KMS-11 (cell line): ENCODE measurements around the gene AGT.

ENCODE experiments used
- H2AFZ ChIP-seq: fragments of 200-600 bp; sonication (generic); 2 replicates; pipeline ENCODE4 v1.6.1; 2016; ENCODE audit warnings: antibody characterized with exemption, mixed run types, low read depth
- H3K27ac ChIP-seq: fragments of 200-600 bp; sonication (generic); 2 replicates; pipeline ENCODE4 v1.6.1; 2016; ENCODE audit warnings: mild to moderate bottlenecking, mixed run types
- H3K27me3 ChIP-seq: fragments of 200-600 bp; sonication (generic); 2 replicates; pipeline ENCODE4 v1.6.1; 2017; ENCODE audit warnings: mild to moderate bottlenecking, low read depth, mixed run types, moderate library complexity; ENCODE audit not compliant: insufficient read depth
- H3K36me3 ChIP-seq: fragments of 200-600 bp; sonication (generic); 2 replicates; pipeline ENCODE4 v1.6.1; 2017; ENCODE audit warnings: mild to moderate bottlenecking, mixed run types; ENCODE audit not compliant: insufficient read depth
- H3K4me1 ChIP-seq: fragments of 200-600 bp; sonication (generic); 2 replicates; pipeline ENCODE4 v1.6.1; 2016; ENCODE audit warnings: mild to moderate bottlenecking, low read depth, mixed run types; ENCODE audit not compliant: poor library complexity, severe bottlenecking
- H3K4me2 ChIP-seq: fragments of 200-600 bp; sonication (generic); 2 replicates; pipeline ENCODE4 v1.7.0; 2016; ENCODE audit warnings: mild to moderate bottlenecking, mixed run types
- H3K4me3 ChIP-seq: fragments of 200-600 bp; sonication (generic); IDR thresholded peaks from 2 replicates; pipeline ENCODE4 v1.6.1; 2017; ENCODE audit warnings: low read depth, low read length, mixed read lengths; ENCODE audit not compliant: insufficient read depth
- H3K79me2 ChIP-seq: fragments of 200-600 bp; sonication (generic); 2 replicates; pipeline ENCODE4 v1.6.1; 2016; ENCODE audit warnings: low read depth, mixed run types; ENCODE audit not compliant: insufficient read depth
- H3K9ac ChIP-seq: fragments of 200-600 bp; sonication (generic); 2 replicates; pipeline ENCODE4 v1.6.1; 2016; ENCODE audit warnings: mild to moderate bottlenecking, mixed run types
- H4K20me1 ChIP-seq: fragments of 200-600 bp; sonication (generic); 2 replicates; pipeline ENCODE4 v1.6.1; 2016; ENCODE audit warnings: mild to moderate bottlenecking, mixed run types; ENCODE audit not compliant: insufficient read depth
- TF ChIP-seq, protein P1 (sequence below): fragments of 200-600 bp; sonication (generic); conservative IDR thresholded peaks from 2 replicates; pipeline ENCODE4 v1.6.1; 2017; ENCODE audit warnings: low read depth, mild to moderate bottlenecking, antibody characterized with exemption, low read length, moderate library complexity, mixed read lengths

The AGT gene

GRCh38 chr1:230696722-230697437, 17.0 kb downstream of the AGT start:
- Histone ChIP-seq H3K9ac (no peak overlapping the region), H2AFZ (no peak overlapping the region), H3K4me1 (no peaks in the 10 kb centered on the region), H4K20me1 (no peaks in the 10 kb centered on the region), H3K79me2 (no peaks in the 10 kb centered on the region), H3K36me3 (peaks cover 5% of the 10 kb centered on the region; the same call in 1 of the 2 replicates), H3K4me2 (no peak overlapping the region), H3K4me3 (no peak overlapping the region), H3K27me3 (no peaks in the 10 kb centered on the region), H3K27ac (no peak overlapping the region)
- TF ChIP-seq, protein P1, sequence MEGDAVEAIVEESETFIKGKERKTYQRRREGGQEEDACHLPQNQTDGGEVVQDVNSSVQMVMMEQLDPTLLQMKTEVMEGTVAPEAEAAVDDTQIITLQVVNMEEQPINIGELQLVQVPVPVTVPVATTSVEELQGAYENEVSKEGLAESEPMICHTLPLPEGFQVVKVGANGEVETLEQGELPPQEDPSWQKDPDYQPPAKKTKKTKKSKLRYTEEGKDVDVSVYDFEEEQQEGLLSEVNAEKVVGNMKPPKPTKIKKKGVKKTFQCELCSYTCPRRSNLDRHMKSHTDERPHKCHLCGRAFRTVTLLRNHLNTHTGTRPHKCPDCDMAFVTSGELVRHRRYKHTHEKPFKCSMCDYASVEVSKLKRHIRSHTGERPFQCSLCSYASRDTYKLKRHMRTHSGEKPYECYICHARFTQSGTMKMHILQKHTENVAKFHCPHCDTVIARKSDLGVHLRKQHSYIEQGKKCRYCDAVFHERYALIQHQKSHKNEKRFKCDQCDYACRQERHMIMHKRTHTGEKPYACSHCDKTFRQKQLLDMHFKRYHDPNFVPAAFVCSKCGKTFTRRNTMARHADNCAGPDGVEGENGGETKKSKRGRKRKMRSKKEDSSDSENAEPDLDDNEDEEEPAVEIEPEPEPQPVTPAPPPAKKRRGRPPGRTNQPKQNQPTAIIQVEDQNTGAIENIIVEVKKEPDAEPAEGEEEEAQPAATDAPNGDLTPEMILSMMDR = no peak

DNA sequence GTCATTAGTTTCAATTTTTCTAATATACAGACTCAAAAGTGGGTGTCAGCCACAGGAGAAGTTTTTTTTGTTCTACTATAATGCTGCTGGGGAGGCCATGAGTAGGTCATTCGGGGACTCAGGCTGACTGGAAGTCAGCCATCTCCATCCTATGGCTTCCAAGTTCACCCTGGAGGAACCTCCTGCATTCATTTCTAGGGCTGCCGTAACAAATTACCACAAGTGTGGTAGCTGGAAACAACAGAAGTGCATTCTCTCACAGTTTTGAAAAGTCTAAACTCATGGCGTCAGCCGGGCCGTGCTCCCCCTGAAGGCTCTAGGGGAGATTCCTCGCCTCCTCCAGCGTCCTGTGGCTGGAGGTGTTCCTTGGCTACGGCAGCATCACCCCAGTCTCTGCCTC, 17.7 kb downstream of the AGT start:
- H4K20me1 ChIP-seq = no peaks in the 10 kb centered on the region
- TF ChIP-seq, protein P1 = no peak

DNA sequence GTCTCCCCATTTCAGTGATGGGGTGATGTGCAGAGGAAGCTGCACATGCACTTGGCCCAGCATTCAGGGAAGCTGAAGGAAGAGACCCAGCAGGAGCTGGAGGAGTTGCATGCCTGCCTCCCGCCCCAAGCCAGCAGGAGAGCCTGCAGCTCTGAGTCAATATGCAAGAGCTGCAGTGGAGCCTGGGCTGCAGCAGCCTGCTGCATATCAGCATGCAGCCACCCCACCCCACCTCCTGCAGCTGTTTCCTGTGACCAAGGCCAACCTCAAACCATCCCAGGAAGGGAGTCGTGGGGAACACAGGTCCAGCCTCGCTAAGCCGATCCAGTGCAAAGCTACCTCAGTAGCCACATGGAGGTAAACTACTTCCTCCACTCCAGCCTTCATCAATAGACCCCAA, 18.9 kb downstream of the AGT start:
- no peaks in the 10 kb centered on the region for H3K79me2 ChIP-seq
- TF ChIP-seq, protein P1 = no peak
- H3K4me1 ChIP-seq = no peaks in the 10 kb centered on the region
- H3K27me3 ChIP-seq = no peaks in the 10 kb centered on the region
- no peak overlapping the region for H3K4me3 ChIP-seq
- H3K9ac ChIP-seq = no peak overlapping the region
- H4K20me1 ChIP-seq = no peaks in the 10 kb centered on the region
- H3K36me3 ChIP-seq = peaks cover 11% of the 10 kb centered on the region; the same call in 1 of the 2 replicates
- H2AFZ ChIP-seq = no peak overlapping the region
- no peak overlapping the region for H3K4me2 ChIP-seq
- H3K27ac ChIP-seq = no peak overlapping the region

More for the DNA sequence above, 17.7 kb downstream of the AGT start:
- Histone ChIP-seq H3K4me2 (no peak overlapping the region), H2AFZ (no peak overlapping the region), H3K79me2 (no peaks in the 10 kb centered on the region), H3K4me3 (no peak overlapping the region), H3K4me1 (no peaks in the 10 kb centered on the region), H3K27me3 (no peaks in the 10 kb centered on the region), H3K27ac (no peak overlapping the region), H3K9ac (no peak overlapping the region), H3K36me3 (peaks cover 5% of the 10 kb centered on the region; the same call in 1 of the 2 replicates)

GRCh38 chr1:230694464-230694863, 19.5 kb downstream of the AGT start:
- H3K79me2 ChIP-seq = no peaks in the 10 kb centered on the region
- H3K4me2 ChIP-seq = no peak overlapping the region
- no peaks in the 10 kb centered on the region for H3K4me1 ChIP-seq
- H3K27ac ChIP-seq = no peak overlapping the region
- no peaks in the 10 kb centered on the region for H4K20me1 ChIP-seq
- H2AFZ ChIP-seq = no peak overlapping the region
- TF ChIP-seq, protein P1 = no peak
- H3K9ac ChIP-seq = no peak overlapping the region
- no peak overlapping the region for H3K4me3 ChIP-seq
- H3K36me3 ChIP-seq = peaks cover 13% of the 10 kb centered on the region; the same call in 1 of the 2 replicates
- H3K27me3 ChIP-seq = no peaks in the 10 kb centered on the region
